Astrocyte (in vitro differentiated cells and primary cell): ENCODE results near the gene ELMO1. TPM values are rescaled to one million over a fixed set of nuclear protein-coding genes. Genes with fewer than 3 reads are reported as not detected.

ENCODE experiments used
- DNase-seq: peaks from one replicate; pipeline ENCODE4 v3.0.0-alpha.2; 2010; ENCODE audit warnings: low read depth
- FAIRE-seq: peaks from 2 replicates; lab custom pipeline; 2011; peaks lifted over from hg19 to GRCh38; lab: Jason Lieb, UNC
- H2AFZ ChIP-seq: 2 replicates; pipeline ENCODE4 v1.6.0; 2012; ENCODE audit warnings: low read depth, low read length, inconsistent platforms
- H3K27ac ChIP-seq: 2 replicates; pipeline ENCODE4 v1.5.1; 2011; ENCODE audit warnings: low read depth, low read length, inconsistent platforms
- H3K27me3 ChIP-seq: 2 replicates; pipeline ENCODE4 v1.6.0; 2011; ENCODE audit warnings: low read length, inconsistent platforms; ENCODE audit not compliant: insufficient read depth
- H3K36me3 ChIP-seq: 2 replicates; pipeline ENCODE4 v1.5.1; 2011; ENCODE audit warnings: low read length, inconsistent platforms; ENCODE audit not compliant: insufficient read depth
- H3K4me1 ChIP-seq: 2 replicates; pipeline ENCODE4 v1.5.1; 2011; ENCODE audit warnings: low read length, inconsistent platforms; ENCODE audit not compliant: insufficient read depth
- H3K4me2 ChIP-seq: 2 replicates; pipeline ENCODE4 v1.6.0; 2012; ENCODE audit warnings: low read length, inconsistent platforms
- H3K4me3 ChIP-seq: 2 replicates; pipeline ENCODE4 v1.5.1; 2011; ENCODE audit warnings: low read depth, mild to moderate bottlenecking, low read length, inconsistent platforms; ENCODE audit not compliant: insufficient read depth
- H3K79me2 ChIP-seq: 2 replicates; pipeline ENCODE4 v1.6.0; 2012; ENCODE audit warnings: mild to moderate bottlenecking, low read length, inconsistent platforms; ENCODE audit not compliant: insufficient read depth
- H3K9ac ChIP-seq: 2 replicates; pipeline ENCODE4 v1.6.0; 2012; ENCODE audit warnings: mild to moderate bottlenecking, low read length, inconsistent platforms
- H3K9me3 ChIP-seq: 2 replicates; pipeline ENCODE4 v1.5.1; 2012; ENCODE audit warnings: low read depth, mild to moderate bottlenecking, low read length, inconsistent platforms; ENCODE audit not compliant: insufficient read depth
- H4K20me1 ChIP-seq: 2 replicates; pipeline ENCODE4 v1.6.0; 2012; ENCODE audit warnings: low read length, inconsistent platforms; ENCODE audit not compliant: insufficient read depth
- H3K27ac Mint-ChIP-seq: one replicate; pipeline ENCODE4 v1.8.0; 2021; ENCODE audit warnings: mild to moderate bottlenecking, mixed read lengths; ENCODE audit not compliant: unreplicated experiment
- H3K27me3 Mint-ChIP-seq: one replicate; pipeline ENCODE4 v1.8.0; 2021; ENCODE audit warnings: low read depth, mixed read lengths; ENCODE audit not compliant: unreplicated experiment
- H3K36me3 Mint-ChIP-seq: one replicate; pipeline ENCODE4 v1.8.0; 2021; ENCODE audit warnings: low read depth, mixed read lengths; ENCODE audit not compliant: unreplicated experiment
- H3K4me1 Mint-ChIP-seq: one replicate; pipeline ENCODE4 v1.8.0; 2021; ENCODE audit warnings: low read depth, mixed read lengths; ENCODE audit not compliant: unreplicated experiment
- H3K4me3 Mint-ChIP-seq: one replicate; pipeline ENCODE4 v1.8.0; 2021; ENCODE audit warnings: mild to moderate bottlenecking, moderate library complexity, mixed read lengths; ENCODE audit not compliant: unreplicated experiment
- H3K9me3 Mint-ChIP-seq: one replicate; pipeline ENCODE4 v1.8.0; 2021; ENCODE audit warnings: mild to moderate bottlenecking, mixed read lengths; ENCODE audit not compliant: unreplicated experiment
- EZH2 ChIP-seq: IDR thresholded peaks from 2 replicates; pipeline ENCODE4 v1.6.1; 2012; ENCODE audit warnings: mild to moderate bottlenecking, low read length, inconsistent platforms; ENCODE audit not compliant: insufficient read depth
- total RNA-seq: library from RNA; stranded (reverse); gene quantifications from 2 replicates; pipeline ENCODE4 v1.2.1, GENCODE V29; 2021
- TF ChIP-seq, protein P1 (sequence below): IDR thresholded peaks from 2 replicates; pipeline ENCODE4 v1.5.1; 2011; ENCODE audit warnings: low read depth, mild to moderate bottlenecking, inconsistent platforms, low read length, moderate library complexity; ENCODE audit not compliant: insufficient read depth

Gene ELMO1
- total RNA-seq, 1 donor from 2014 or later, result 20.4 TPM

DNA sequence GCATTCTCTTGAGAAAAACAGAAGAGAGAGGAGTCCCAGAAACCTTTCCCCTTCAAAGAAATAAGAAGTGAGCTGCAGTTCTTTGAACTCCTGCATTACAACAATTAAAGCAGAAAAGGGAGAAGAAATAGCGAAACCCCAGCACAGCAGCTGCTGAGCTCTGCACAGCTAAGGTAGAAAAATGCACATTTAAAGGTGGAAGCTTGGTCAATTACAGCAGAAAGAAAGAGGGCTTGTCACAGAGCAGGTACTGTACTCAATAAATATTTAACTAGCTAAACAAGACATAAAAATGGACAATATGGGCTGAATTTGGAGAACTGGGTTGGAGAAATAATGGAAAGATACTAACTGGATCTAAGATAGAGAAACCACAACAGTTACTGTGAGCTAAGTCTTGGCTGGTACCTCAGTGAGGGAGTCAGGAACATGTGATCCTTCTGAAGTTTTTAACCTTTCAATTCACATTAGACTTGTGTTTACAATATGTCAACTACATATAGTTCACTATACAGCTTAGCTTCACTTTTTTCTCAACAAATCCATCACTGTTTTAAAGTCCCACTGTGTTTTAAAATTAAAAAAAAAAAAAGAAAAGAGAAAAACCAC is 332.5 kb downstream of the ELMO1 start:
- no peak overlapping the region for H2AFZ ChIP-seq
- no peak overlapping the region for H3K4me2 ChIP-seq
- H3K36me3 ChIP-seq, result no peaks in the 10 kb centered on the region
- Mint-ChIP-seq H3K27ac (peak overlapping the region; percentile 19), H3K4me3 (no peak overlapping the region), H3K36me3 (peaks cover 3% of the 10 kb centered on the region), H3K27me3 (no peaks in the 10 kb centered on the region), H3K4me1 (peaks cover 21% of the 10 kb centered on the region), H3K9me3 (peaks cover 2% of the 10 kb centered on the region)
- no peak overlapping the region for H3K9ac ChIP-seq
- no peaks in the 10 kb centered on the region for H4K20me1 ChIP-seq
- H3K27me3 ChIP-seq, result no peaks in the 10 kb centered on the region
- H3K4me1 ChIP-seq, result no peaks in the 10 kb centered on the region
- FAIRE-seq (no peak), DNase-seq (no peak)
- no peak overlapping the region for H3K27ac ChIP-seq
- peaks cover 3% of the 10 kb centered on the region for H3K9me3 ChIP-seq
- no peaks in the 10 kb centered on the region for H3K79me2 ChIP-seq
- no peak overlapping the region for H3K4me3 ChIP-seq
- TF ChIP-seq, protein P1, sequence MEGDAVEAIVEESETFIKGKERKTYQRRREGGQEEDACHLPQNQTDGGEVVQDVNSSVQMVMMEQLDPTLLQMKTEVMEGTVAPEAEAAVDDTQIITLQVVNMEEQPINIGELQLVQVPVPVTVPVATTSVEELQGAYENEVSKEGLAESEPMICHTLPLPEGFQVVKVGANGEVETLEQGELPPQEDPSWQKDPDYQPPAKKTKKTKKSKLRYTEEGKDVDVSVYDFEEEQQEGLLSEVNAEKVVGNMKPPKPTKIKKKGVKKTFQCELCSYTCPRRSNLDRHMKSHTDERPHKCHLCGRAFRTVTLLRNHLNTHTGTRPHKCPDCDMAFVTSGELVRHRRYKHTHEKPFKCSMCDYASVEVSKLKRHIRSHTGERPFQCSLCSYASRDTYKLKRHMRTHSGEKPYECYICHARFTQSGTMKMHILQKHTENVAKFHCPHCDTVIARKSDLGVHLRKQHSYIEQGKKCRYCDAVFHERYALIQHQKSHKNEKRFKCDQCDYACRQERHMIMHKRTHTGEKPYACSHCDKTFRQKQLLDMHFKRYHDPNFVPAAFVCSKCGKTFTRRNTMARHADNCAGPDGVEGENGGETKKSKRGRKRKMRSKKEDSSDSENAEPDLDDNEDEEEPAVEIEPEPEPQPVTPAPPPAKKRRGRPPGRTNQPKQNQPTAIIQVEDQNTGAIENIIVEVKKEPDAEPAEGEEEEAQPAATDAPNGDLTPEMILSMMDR, result no peak
- TF ChIP-seq EZH2, result no peak

DNA sequence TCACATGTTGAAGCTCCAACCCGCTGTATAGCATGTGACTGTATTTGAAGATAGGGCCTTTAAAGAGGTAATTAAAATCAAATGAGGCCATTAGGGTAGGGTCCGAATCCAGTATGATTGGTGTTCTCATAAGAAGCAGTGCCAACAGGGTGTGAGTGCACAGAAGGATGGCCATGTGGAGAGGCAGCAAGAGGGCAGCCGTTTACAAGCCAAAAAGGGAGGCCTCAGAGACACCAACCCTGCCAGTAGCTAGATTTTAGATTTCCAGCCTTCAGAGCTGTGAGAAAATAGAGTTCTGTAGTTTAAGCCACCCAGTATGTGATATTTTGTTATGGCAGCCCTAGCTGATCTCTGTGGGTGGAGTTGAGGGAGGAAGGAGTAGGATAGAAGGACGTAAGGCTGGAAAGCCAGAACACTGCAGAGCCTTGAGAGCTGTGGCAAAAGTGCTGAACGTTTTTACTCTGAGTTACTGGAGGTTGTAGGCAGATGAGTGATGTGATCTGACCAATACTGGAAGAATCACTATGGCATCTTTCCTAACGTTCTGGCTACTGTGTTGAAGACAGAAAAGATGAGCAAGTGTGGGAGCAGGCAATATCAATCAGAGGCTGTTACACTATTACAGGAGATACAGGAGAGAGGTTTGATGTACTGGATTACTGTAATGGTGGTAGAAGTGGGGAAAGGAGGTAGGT is 334.9 kb downstream of the ELMO1 start:
- TF ChIP-seq, protein P1, result no peak
- no peak for TF ChIP-seq EZH2
- Histone ChIP-seq H3K36me3 (no peaks in the 10 kb centered on the region), H3K9ac (no peak overlapping the region), H3K9me3 (peaks cover 3% of the 10 kb centered on the region), H4K20me1 (no peaks in the 10 kb centered on the region), H3K79me2 (no peaks in the 10 kb centered on the region), H3K4me1 (no peaks in the 10 kb centered on the region), H3K4me3 (no peak overlapping the region), H2AFZ (no peak overlapping the region), H3K27ac (no peak overlapping the region), H3K27me3 (no peaks in the 10 kb centered on the region), H3K4me2 (no peak overlapping the region)
- Mint-ChIP-seq H3K36me3 (peaks cover 6% of the 10 kb centered on the region), H3K27ac (no peak overlapping the region), H3K4me1 (peaks cover 35% of the 10 kb centered on the region), H3K27me3 (no peaks in the 10 kb centered on the region), H3K9me3 (no peaks in the 10 kb centered on the region), H3K4me3 (no peak overlapping the region)
- FAIRE-seq (no peak), DNase-seq (no peak)

DNA sequence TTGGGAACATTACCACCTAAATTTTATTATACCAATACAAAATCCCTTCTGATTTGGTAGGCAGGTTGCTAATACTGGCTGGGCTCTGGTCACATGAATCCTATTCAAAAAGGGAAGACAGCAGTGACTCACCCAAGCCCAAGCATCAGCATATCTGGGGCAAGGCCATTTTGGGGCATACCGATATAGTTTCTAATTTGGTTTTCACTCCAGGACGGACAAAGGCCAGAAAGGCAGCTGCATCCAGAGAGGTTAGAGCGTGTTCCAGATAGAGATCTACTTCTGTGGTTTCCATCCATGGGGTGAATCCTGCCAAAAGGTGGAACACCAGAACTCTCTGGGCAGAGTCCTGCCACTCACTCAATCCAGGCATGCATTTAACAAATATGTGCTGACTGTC is 335.8 kb downstream of the ELMO1 start:
- H3K9me3 Mint-ChIP-seq, result no peaks in the 10 kb centered on the region

More for the DNA sequence above, 335.8 kb downstream of the ELMO1 start:
- no peaks in the 10 kb centered on the region for H3K4me1 ChIP-seq
- no peak overlapping the region for H3K27ac ChIP-seq
- no peak overlapping the region for H3K9ac ChIP-seq
- FAIRE-seq (no peak), DNase-seq (no peak)
- Mint-ChIP-seq H3K36me3 (peaks cover 6% of the 10 kb centered on the region), H3K4me1 (peaks cover 35% of the 10 kb centered on the region), H3K27me3 (no peaks in the 10 kb centered on the region), H3K4me3 (no peak overlapping the region), H3K27ac (no peak overlapping the region)
- H3K36me3 ChIP-seq, result no peaks in the 10 kb centered on the region
- no peak for TF ChIP-seq EZH2
- TF ChIP-seq, protein P1, result no peak
- no peaks in the 10 kb centered on the region for H4K20me1 ChIP-seq
- H3K9me3 ChIP-seq, result peaks cover 3% of the 10 kb centered on the region
- H3K4me3 ChIP-seq, result no peak overlapping the region
- H2AFZ ChIP-seq, result no peak overlapping the region
- no peaks in the 10 kb centered on the region for H3K27me3 ChIP-seq
- H3K79me2 ChIP-seq, result no peaks in the 10 kb centered on the region
- H3K4me2 ChIP-seq, result no peak overlapping the region
